Ovary (tissue), 9 donors: Measurements from ENCODE around the gene SCLT1. TPM values are rescaled to one million over a fixed set of nuclear protein-coding genes. Genes with fewer than 3 reads are reported as not detected.

Experiments
- DNase-seq, 5 donors: peaks; one replicate each; pipeline ENCODE4 v3.0.0-alpha.2; 2019 to 2020
- H3K27ac ChIP-seq, 2 donors: fragments of 200-600 bp; one replicate each; pipeline versions ENCODE4 v1.5.1 to v1.8.0; 2019 to 2022
- H3K27me3 ChIP-seq: fragments of 200-600 bp; one replicate; pipeline ENCODE4 v1.8.0; 2022
- H3K36me3 ChIP-seq: fragments of 200-600 bp; sonication (generic); one replicate; pipeline ENCODE4 v1.5.1; 2019
- H3K4me1 ChIP-seq: one replicate; pipeline ENCODE4 v1.8.1; 2013; ENCODE audit warnings: mild to moderate bottlenecking, moderate library complexity; ENCODE audit not compliant: insufficient read depth
- H3K4me3 ChIP-seq: fragments of 200-600 bp; sonication (generic); one replicate; pipeline ENCODE4 v1.5.1; 2017
- H3K9me3 ChIP-seq, 2 donors: fragments of 200-600 bp in 1 of 2; sonication (generic) in 1 of 2; one replicate each; pipeline versions ENCODE4 v1.5.1 to v1.8.1; 2013 to 2019; ENCODE audit warnings: mild to moderate bottlenecking in 1 of 2, moderate library complexity in 1 of 2
- CTCF ChIP-seq, 3 donors: fragments of 450-650 bp in 2 of 3; fragments of 200-600 bp in 1 of 3; IDR thresholded peaks; one replicate each; pipeline versions ENCODE4 v1.5.1 to v1.8.0; 2016 to 2022; ENCODE audit warnings: antibody characterized with exemption in 3 of 3, mild to moderate bottlenecking in 1 of 3
- EP300 ChIP-seq: sonication (generic); formaldehyde crosslinking; IDR thresholded peaks from one replicate; pipeline ENCODE4 v1.6.1; 2017; ENCODE audit warnings: antibody characterized with exemption
- POLR2A ChIP-seq: fragments of 450-650 bp; IDR thresholded peaks from one replicate; pipeline ENCODE4 v1.6.1; 2017; ENCODE audit warnings: antibody characterized with exemption, mild to moderate bottlenecking, moderate library complexity
- WGBS, 3 donors: extraction: QIAGEN DNeasy Blood & Tissue Kit in 1 of 3; methylation state at CpG; one replicate each; pipeline versions ENCODE4 v1.1.5 to v1.1.7; 2013 to 2017; 5-methylcytosine and 5-hydroxymethylcytosine counted together
- intact Hi-C, 4 donors: fragments of 100-400 bp; cut with DNase I; formaldehyde crosslinking; loops; one replicate each; pipeline versions ENCODE4 v1.11.0 to v1.15.1; 2022 to 2023
- polyA plus RNA-seq, 2 donors: library from polyadenylated mRNA; stranded (reverse); fragments of 200-250 nt in 1 of 2; fragments of 350-450 nt in 1 of 2; fragmentation: Illumina TruSeq in 1 of 2; extraction: RNeasy Lipid Tissue Mini Kit (QIAGEN cat#74804) in 1 of 2; gene quantifications; one replicate each; pipeline ENCODE4 v1.2.3, GENCODE V29; 2013 to 2014
- total RNA-seq, 7 donors: library from RNA; depleted of rRNA in 2 of 7; stranded (reverse); fragments of >200 nt in 2 of 7; fragmentation: NEBNext Ultra II Directional in 3 of 7; extraction: Animal tissue kit (Norgen Biotek cat#: 25700) in 3 of 7; gene quantifications; one replicate each; pipeline versions ENCODE4 v1.1.0 to v1.2.4, GENCODE V29; 2016 to 2023
- donor health status: DM: no; HTN: no; CAD: no; lungs with moderate emphysema.
- donor health status: DM: no; HTN: no; CAD: no.
- donor health status: Bipolar disorder and iron deficiency.
- donor health status: DM: yes; HTN: yes; CAD: no.
- donor health status: DM: no; HTN: no; CAD: no.
- donor health status: DM: yes; HTN: yes; CAD: no.

The SCLT1 gene
- total and polyA plus RNA-seq, 9 donors, result 4.5 to 24.0 (median 15.3) TPM

- no peak for DNase-seq
- H3K4me1 ChIP-seq, result no peaks in the 10 kb centered on the region
- H3K9me3 ChIP-seq, result no peaks in the 10 kb centered on the region
- H3K36me3 ChIP-seq, result no peaks in the 10 kb centered on the region
- intact Hi-C loops, result no loop called here
- no peak overlapping the region for H3K4me3 ChIP-seq
- 91 to 95% (median 92%) methylated on average over 1 of the region's 1 CpG for WGBS, 3 donors
- no peak overlapping the region for H3K27ac ChIP-seq
- TF ChIP-seq POLR2A (no peak), EP300 (no peak), CTCF (IDR thresholded peaks at IDR 0.05) (no peak)
- H3K27me3 ChIP-seq, result no peaks in the 10 kb centered on the region
Measured at GRCh38 chr4:129046055-129046959, 47.0 kb downstream of the SCLT1 start.

- no peak overlapping the region for H3K4me3 ChIP-seq
- TF ChIP-seq CTCF (IDR thresholded peaks at IDR 0.05), result no peak
- TF ChIP-seq EP300, result no peak
- no peak for TF ChIP-seq POLR2A
- no peaks in the 10 kb centered on the region for H3K9me3 ChIP-seq
- H3K27me3 ChIP-seq, result no peaks in the 10 kb centered on the region
- no peak for DNase-seq
- no peaks in the 10 kb centered on the region for H3K36me3 ChIP-seq
- no peaks in the 10 kb centered on the region for H3K4me1 ChIP-seq
- no peak overlapping the region for H3K27ac ChIP-seq
- intact Hi-C loops, result no loop called here
Measured at GRCh38 chr4:129043523-129043922, 49.8 kb downstream of the SCLT1 start.

GRCh38 chr4:129040471-129040870, 52.9 kb downstream of the SCLT1 start:
- no peak overlapping the region for H3K4me3 ChIP-seq
- no peaks in the 10 kb centered on the region for H3K27me3 ChIP-seq
- WGBS, 3 donors, result 59 to 71% (median 62%) methylated on average over 2 of the region's 2 CpGs
- no peak for DNase-seq
- intact Hi-C loops, result no loop called here
- no peak overlapping the region for H3K27ac ChIP-seq
- H3K9me3 ChIP-seq, result no peaks in the 10 kb centered on the region
- no peaks in the 10 kb centered on the region for H3K4me1 ChIP-seq
- TF ChIP-seq CTCF (IDR thresholded peaks at IDR 0.05), result no peak
- no peaks in the 10 kb centered on the region for H3K36me3 ChIP-seq

- Histone ChIP-seq H3K4me3 (no peak overlapping the region), H3K27me3 (no peaks in the 10 kb centered on the region), H3K36me3 (no peaks in the 10 kb centered on the region), H3K4me1 (no peaks in the 10 kb centered on the region), H3K27ac (no peak overlapping the region), H3K9me3 (no peaks in the 10 kb centered on the region)
- TF ChIP-seq EP300 (no peak), POLR2A (no peak), CTCF (IDR thresholded peaks at IDR 0.05) (no peak)
- intact Hi-C loops, result no loop called here
- no peak for DNase-seq
- 78 to 85% (median 83%) methylated on average over 1 of the region's 1 CpG for WGBS, 3 donors
Measured at GRCh38 chr4:129037093-129037492, 56.2 kb downstream of the SCLT1 start.
